ENCODE measurements around the gene CDC42EP3.

The CDC42EP3 gene

GRCh38 chr2:37671009-37671815, at the start of gene CDC42EP3:
TSS of gene CDC42EP3 (minus strand) at chr2:37671642. CDS start at chr2:37646587, 25,055 bp downstream.
- peak; percentile 69 for DNase-seq

GRCh38 chr2:37721201-37721560, 49.7 kb upstream of the CDC42EP3 start:
- DNase-seq: peak; percentile 69

- DNase-seq: peak; percentile 68
Measured at GRCh38 chr2:37720533-37721200, 49.2 kb upstream of the CDC42EP3 start.

- no peak for DNase-seq
Measured at GRCh38 chr2:37718515-37719161, 47.2 kb upstream of the CDC42EP3 start.

- peak; percentile 97 for DNase-seq
Measured at GRCh38 chr2:37713258-37713700, 41.8 kb upstream of the CDC42EP3 start.

GRCh38 chr2:37711831-37712230, 40.4 kb upstream of the CDC42EP3 start:
- peak; percentile 95 for DNase-seq

- DNase-seq: peak; percentile 99
Measured at GRCh38 chr2:37711308-37711731, 39.9 kb upstream of the CDC42EP3 start.

GRCh38 chr2:37709111-37709510, 37.7 kb upstream of the CDC42EP3 start:
- no peak for DNase-seq

GRCh38 chr2:37708146-37708545, 36.7 kb upstream of the CDC42EP3 start:
- DNase-seq: no peak

GRCh38 chr2:37707393-37707792, 36.0 kb upstream of the CDC42EP3 start:
- no peak for DNase-seq

- no peak for DNase-seq
Measured at GRCh38 chr2:37706334-37707183, 35.1 kb upstream of the CDC42EP3 start.

- DNase-seq: no peak
Measured at GRCh38 chr2:37705191-37705590, 33.7 kb upstream of the CDC42EP3 start.

GRCh38 chr2:37698931-37699481, 27.6 kb upstream of the CDC42EP3 start:
- DNase-seq: peak; percentile 89

- DNase-seq: no peak
Measured at GRCh38 chr2:37695336-37695735, 23.9 kb upstream of the CDC42EP3 start.

GRCh38 chr2:37692711-37693110, 21.3 kb upstream of the CDC42EP3 start:
- DNase-seq: no peak

GRCh38 chr2:37689751-37690150, 18.3 kb upstream of the CDC42EP3 start:
- DNase-seq: no peak

GRCh38 chr2:37688771-37689468, 17.5 kb upstream of the CDC42EP3 start:
- peak; percentile 96 for DNase-seq

GRCh38 chr2:37686792-37687526, 15.5 kb upstream of the CDC42EP3 start:
- DNase-seq: no peak

GRCh38 chr2:37684809-37685208, 13.4 kb upstream of the CDC42EP3 start:
- no peak for DNase-seq

- DNase-seq: no peak
Measured at GRCh38 chr2:37683921-37684780, 12.7 kb upstream of the CDC42EP3 start.

Data from fibroblast of skin of right biceps (primary cell).